GM12873 (cell line): ENCODE data around the gene HOATZ.

Experiments
- CTCF ChIP-seq: IDR thresholded peaks from 2 replicates; pipeline ENCODE4 v1.5.1; 2012; ENCODE audit warnings: low read depth, mild to moderate bottlenecking, moderate library complexity, low read length, control low read depth; ENCODE audit not compliant: insufficient read depth; ENCODE audit errors: missing control alignments

The HOATZ gene

GRCh38 chr11:111548525-111548924 lies 33.9 kb downstream of the HOATZ start:
- TF ChIP-seq CTCF: no peak

DNA sequence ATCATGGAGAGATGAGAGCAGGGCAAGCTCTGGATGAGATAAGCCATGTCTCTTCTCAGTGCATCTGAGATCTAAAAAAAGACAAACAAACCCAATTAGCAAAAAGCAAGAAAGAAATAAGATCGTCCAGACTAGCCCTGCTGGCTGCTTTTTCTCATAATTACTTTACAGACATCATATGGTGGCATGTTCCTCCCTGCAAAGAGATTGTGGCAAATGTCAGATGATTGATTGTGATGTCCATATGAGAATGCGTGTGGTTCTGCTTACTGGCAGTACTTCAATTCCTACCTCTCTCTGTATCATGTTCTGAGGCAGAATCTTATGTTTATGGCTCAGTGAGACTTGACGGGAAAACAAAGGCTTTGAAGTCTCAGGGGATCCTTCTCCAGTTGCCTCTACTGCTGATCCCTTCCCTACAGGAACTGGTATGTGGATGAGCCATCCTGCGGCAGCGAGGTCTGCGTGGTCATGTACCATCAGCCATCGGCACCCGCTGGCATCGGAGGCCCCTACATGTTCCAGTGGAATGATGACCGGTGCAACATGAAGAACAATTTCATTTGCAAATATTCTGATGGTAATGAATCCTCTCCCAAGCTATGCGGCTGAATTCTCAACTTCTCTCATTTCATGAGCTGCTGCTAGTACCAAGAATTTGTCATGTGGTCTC lies 34.8 kb downstream of the HOATZ start:
- no peak for TF ChIP-seq CTCF

GRCh38 chr11:111549869-111550203 lies 35.3 kb downstream of the HOATZ start:
- no peak for TF ChIP-seq CTCF

DNA sequence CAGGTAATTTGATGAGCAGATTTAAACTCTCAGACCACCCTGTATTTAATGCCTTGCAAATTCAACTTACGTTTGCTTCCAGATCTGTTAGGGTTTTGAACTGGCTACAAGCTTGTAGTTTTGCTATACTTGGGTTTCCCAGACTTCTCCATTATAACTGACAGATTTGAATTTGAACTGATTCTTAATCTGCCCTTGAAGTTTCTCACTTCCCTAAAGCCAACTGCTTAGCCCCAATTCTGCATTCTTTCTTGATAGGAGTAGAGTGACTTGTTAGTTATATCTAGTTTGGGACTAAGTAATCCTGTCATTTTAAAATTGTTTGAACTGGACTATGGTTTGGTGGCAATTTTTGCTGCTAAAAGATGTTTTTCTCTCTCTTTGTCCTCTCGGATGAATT lies 35.7 kb downstream of the HOATZ start:
- no peak for TF ChIP-seq CTCF

GRCh38 chr11:111554532-111554931 lies 40.0 kb downstream of the HOATZ start:
- no peak for TF ChIP-seq CTCF

GRCh38 chr11:111555255-111555654 lies 40.7 kb downstream of the HOATZ start:
- no peak for TF ChIP-seq CTCF

GRCh38 chr11:111557425-111558111 lies 43.0 kb downstream of the HOATZ start:
- TF ChIP-seq CTCF: no peak
